GM18907 (cell line): ENCODE measurements around the gene CSPG4.
"Not testable (repeated sequence)": the region's sequence is repeated elsewhere in the genome, so short reads cannot be mapped to it uniquely, and the experiment has no call there.

Experiments
- ATAC-seq: cut with Tn5 transposase; IDR thresholded peaks from one replicate; pipeline ENCODE4 v1.9.1; 2021; ENCODE audit warnings: mild to moderate bottlenecking, moderate library complexity; ENCODE audit not compliant: unreplicated experiment

CSPG4 gene

DNA sequence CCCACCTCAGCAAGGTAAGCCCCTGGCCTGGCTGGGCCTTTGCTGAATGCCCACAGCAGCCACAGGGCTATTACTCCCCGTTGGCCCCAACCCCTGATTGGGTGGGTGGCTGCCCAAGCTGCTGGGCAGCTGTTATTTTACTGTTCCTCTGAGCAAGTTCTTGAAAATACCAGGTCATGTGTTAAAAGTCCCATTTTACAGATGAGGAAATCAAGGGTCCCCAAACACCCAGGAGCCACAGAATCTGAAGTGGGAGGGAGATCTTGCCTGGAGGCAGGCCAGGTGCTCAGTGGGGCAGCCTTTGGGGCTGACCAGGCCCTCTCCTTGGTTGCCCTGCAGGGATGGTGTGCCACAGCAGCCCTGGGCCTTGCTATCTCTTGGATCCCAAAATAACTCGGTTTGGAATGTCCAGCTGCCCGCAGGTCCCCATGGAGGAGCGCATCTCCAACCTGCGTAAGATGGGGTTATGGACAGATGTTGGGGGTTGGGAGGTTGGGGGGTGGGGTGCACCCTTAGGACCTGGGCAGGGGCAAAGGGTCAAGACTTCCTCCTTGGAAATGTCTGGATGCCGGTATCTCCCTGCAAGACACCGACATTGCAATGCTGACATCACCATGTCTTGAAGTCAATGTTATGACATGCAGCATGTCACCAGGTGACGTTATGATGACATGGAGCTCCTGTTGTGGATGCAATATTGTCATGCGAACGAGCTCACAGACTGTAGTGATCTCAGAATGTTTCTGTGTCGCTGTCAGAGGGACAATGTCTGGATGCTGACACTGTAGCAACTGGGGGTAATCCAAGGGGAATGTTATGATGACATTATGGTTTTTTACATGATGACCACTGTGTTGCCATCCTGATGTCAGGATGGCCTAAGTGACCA is 13.3 kb upstream of the CSPG4 start:
- ATAC-seq: no peak

DNA sequence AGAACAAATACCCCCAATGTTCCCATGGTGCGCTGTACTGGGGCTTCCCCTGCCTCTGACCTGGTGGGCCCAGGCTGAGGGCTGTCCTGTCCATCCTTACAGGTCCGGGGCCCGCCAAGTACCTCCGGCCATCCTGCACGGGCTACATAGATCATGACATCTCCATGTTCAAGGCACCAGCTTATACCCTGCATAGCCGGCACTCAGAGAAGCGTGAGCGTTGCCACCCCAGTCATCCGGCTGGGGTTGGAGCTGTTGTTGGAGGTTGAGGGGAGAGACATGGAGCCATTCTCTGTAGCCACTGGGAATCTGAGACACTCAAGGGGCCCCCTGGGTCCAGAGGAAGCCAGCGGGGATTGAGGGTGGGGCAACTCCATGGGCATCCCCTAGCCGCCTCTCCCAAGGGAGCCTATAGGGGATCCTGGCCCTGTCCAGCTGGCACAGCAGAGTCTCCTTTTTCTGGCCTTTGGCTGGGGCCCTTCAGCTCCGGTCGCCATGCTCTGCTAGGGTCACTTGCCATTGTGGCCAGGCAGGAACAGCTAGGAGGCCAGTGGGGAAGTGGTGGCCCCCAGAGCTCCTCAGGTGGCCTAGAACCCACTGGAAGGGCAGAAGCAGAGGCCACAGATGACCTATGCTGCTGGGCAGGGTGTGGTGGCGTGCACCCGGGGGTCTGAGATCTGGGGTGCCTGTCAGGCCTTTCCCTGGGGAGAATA is 12.5 kb upstream of the CSPG4 start:
- no peak for ATAC-seq

DNA sequence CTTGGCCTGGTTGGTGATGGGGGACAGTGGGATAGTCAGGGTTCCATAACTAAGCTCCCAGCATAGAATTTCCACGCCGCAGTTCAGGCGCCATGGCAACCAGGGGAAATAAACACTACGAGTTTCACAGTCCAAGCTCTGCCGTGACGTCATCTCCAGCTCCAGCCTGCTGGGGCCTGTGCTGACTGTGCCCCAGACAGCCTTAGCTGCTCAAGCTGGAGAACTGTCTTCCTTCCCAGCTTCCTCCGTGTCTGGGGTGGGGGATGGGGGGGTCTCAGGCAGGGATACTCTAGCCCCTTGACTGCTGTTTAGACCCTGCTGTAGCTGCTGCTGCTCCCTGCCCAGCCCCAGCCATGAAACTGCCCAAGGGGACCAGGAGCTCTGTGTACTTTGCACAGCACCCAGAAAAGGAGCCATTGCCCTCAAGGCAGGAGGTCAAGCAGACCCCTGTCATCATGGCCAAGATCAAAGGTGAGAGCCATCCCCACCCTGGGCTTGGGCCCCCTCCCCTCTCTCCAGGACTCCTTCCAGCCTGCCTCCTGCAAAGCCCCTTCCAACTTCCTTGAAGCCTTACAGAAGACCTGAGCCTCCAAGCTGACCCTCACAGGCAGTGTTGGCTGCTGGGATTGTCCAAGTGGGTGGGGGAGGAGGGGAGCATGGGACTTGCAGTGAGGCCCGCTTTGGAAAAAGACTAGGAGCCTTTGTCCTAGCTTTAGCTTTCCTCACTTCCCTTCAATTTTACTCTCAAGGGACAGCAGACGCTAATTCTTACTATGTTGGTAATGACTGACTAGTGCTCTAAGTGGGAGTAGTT is 11.4 kb upstream of the CSPG4 start:
- peak; percentile 45 for ATAC-seq

DNA sequence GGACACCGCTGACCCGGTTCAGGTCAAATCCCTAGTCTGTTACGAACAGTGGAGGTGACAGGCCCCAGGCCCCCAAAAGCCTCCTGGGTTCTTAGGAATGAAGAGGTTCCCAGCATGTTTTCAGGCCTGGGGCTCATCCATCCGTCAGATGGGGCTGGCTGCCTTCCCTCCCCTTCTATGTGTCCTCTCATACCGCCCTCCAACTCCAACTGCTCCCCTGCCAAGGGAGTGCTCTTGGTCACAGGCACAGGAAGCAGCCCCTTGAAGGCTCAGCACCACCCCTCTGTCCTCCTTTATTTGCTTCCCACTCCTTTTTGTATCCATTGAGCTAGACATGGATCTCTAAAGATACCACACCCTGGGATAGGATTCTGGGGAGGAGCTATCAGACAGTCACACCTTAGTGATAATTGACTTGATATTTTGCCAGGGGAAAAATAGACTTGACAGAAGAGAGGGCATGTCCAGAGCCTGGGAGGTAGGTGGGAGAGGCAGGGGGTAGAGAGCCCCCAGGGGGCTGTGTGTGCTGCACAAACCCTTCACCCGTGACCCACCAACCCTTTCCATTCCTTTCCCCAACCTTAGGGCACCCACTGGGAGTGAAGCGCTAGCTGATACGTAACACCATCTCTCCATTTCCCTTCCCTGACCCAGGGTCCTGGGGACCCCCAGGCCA is 10.7 kb upstream of the CSPG4 start:
- ATAC-seq: no peak

DNA sequence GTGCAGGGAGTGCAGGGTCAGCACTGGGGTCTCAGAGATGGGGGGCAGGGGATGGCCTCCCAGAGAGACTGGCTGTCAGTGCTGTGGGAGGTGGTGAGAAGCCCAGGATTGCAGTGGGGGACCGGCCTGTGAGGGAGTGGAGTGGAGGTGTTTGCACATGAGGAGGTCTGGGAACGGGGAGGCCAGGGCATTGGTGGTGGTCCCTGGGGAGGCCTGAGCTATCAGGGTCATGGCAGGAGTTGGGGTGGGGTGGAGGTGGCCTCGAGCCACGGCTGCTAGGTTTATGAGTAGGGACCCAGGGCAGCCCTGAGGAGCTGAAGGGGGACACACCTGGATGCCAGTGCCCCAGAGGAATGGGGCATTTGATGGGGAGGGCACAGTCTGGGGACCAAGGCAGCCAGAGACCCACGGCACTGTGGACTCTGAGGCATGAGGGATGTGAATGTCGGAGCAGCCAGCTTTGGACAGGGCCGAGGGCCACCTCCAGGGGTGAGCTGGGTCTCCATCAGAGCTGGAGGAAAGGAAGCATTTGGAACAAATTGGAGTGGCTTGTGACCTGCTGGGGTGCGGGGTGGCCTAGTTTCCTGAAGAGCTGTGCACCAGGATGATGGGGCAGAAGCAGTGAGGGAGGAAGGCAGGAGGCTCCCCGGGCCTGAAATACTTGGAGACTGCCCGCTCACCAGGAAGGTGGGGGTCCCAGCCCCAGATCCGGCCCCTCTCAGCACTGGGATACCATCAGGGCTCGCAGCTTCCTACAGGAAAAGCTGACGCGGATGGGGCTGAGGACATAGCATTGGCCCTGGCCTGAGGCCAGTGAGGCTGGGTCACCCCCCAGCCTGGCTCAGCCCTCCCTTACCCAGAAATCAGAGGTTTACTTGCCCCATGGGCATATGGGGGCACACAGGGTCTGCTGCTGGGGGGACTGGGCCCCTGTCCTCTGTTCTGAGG is 9.5 kb upstream of the CSPG4 start:
- no peak for ATAC-seq

DNA sequence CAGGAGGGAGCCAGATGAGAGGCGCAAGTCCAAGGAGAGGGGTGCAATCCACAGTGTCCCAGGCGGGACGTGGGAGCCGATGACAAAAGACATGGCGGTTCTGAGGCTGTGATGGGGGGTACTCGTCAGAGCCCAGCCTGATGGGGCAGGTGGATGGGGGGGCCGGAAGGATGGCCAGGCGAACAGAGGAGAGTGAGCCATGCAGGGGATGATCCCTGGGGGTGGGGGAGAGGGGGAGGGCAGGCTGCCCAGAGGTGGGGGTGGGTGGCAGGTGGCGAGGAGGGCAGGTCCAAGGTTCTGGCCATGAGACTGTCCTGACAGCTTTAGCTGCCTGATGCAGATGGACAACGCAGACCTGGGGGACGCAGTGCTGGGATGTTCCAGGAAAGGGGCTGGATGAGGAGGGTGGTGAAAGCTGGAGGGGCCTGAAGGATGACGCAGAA is 8.9 kb upstream of the CSPG4 start:
- no peak for ATAC-seq

DNA sequence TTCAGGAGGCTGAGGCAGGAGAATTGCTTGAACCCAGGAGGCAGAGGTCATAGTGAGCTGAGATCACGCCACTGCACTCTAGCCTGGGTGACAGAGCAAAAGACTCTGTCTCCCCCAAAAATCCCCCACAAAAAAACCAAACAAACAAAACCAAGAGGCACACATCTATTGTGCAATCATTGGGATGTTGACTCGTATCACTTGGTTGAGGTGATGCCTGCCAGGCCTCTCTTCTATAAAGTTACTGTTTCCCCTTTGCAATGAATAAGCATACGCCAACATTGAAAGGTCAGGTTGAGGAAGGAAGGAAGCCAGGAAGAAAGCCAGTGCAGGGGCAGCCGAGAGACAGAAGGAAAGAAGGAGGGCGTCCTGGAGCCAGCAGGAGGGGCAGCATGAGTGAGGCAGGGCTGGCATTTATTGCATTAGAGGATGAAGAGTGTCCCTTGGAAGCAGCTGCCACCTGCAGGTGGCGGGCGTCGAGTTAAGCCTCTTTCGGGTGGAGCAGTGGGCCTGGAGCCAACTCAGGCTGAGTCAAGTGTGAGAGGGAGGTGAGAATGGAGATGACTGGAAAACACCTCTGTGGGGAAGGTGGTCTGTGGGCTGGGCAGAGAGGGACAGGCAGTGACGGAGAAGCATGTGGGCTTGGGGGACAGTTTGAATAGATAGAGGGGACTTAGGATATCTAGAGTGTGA is 8.3 kb upstream of the CSPG4 start:
- ATAC-seq: no peak

DNA sequence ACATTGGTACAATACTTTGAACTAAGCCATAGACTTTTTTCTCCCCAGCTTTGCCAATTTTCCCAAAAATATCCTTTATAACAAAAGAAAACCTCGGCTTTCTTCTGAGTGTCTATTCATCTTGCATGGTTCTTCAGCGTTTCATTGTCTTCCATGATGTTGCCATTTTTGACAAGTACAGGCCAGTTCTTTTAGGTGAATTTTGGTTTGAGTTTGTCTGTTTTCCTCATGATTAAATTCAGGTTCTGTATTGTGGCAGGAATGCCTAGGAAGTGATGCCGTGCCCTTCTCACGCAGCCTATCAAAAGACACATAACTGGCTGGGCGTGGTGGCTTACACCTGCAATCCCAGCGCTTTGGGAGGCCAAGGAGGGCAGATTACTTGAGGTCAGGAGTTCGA is 7.6 kb upstream of the CSPG4 start:
- no peak for ATAC-seq

DNA sequence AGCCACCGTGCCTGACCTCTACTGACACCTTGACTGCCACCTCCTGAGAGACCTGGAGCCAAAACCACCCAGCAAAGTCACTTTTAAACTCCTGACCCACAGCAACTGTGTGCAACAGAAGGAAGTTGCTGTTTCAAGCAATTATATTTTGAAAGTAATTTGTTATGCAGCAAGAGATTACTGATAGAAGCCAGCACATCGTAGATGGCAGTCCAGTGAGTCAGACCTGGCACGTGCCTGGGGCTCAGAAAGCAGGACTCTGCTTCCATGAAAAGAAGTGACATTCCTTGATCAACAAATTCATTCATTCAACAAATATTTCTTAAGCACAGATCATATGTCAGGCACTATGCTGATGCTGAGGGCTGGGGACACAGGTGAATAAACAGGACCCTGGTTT is 5.7 kb upstream of the CSPG4 start:
- ATAC-seq: no peak

DNA sequence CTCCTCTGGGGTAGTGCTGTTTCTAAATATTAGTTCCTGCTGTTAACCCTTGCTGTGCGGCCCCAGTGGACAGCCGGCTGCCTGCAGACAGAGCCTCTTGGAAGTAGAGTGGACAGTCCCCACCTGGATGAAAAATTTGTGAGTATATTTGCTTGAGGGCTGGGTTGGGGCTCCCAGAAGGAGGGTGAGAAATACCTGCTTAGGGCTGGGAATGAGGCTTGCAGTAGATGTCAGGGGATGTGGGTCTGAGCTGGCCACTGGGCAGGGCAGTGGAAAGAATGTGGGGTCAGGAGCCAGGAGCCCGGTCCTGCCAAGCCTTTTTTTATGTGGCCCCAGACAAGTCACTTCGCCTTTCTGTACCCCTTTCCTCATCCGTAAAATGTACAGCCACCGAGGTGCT is 4.4 kb upstream of the CSPG4 start:
- ATAC-seq: not testable (repeated sequence)

DNA sequence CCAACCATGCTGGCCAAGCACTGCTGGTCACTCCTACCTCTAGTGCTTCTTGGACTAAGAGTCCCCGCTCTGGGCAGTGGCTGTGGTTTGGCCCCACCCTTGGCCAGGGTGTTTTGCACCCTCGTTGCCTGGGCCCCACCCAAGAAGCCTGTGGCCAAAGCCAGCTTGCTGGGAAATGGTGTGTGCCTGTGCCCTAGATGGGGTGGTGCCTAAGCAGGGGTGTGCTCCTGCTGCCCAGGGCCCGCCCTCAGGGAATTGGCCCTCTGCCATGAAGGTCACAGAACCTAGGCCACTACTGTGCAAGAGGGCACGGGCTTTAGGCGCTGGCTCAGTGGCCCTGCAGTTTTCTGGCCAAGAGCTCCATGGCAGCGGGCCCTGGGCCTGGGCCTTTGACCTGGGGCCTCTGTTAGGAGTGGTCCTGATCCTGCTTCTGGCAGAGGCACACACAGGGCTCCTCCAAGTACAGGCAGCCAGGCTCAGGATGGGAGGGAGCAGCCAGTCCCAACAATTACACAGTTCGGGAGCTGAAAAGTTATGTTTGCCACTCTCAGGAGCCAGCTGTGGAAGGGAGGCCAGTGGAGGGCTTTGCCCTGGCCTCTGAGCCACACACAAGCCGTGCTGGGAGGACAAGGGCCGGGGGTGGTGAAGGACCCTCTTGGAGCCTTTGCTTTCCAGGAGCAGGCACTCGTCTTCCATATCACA is 3.8 kb upstream of the CSPG4 start:
- not testable (repeated sequence) for ATAC-seq

DNA sequence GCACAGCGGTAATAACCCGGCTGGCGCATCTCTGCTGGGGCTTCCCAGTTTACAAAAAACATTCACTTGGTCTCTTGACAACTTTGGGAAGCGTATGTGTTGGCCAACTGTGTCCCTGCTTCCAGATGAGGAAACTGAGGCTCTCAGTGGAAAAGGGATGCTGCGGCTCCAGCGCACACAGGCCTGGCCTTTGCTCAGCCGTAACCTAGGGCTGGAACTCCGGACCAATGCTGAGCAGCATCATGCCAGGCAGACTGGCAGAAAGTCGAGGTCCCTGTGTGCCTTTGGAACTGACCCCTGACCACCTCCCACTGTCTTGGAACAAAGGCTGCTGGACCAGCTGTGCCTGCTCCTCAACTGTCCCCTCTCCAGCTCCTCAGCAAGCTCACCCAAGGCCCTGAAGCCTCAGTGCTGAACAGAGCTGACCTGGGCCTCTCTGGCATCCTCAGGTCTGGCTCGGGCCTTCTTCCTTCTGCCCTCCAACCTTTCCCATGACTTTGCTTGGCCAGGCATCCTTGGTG is 2.7 kb upstream of the CSPG4 start:
- not testable (repeated sequence) for ATAC-seq

DNA sequence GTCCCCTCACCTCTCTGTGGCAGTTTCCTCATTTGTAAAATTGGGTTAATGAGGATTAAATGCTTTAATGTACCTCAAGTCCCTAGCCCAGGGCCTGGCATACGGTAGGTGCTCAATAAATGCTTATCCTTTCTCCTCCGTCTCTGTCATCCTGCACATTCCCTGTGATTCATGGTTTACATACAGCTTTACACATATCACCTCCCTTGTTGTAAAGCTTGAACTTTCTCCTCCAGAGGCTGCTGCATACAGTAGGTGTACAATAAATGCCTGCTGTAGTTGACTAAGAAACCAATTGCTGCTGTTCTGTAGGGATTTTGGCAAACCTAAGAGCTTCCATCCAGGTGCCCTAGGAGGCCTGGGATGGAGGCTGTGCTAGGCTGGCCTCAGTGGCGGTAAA is 1.5 kb upstream of the CSPG4 start:
- no peak for ATAC-seq

DNA sequence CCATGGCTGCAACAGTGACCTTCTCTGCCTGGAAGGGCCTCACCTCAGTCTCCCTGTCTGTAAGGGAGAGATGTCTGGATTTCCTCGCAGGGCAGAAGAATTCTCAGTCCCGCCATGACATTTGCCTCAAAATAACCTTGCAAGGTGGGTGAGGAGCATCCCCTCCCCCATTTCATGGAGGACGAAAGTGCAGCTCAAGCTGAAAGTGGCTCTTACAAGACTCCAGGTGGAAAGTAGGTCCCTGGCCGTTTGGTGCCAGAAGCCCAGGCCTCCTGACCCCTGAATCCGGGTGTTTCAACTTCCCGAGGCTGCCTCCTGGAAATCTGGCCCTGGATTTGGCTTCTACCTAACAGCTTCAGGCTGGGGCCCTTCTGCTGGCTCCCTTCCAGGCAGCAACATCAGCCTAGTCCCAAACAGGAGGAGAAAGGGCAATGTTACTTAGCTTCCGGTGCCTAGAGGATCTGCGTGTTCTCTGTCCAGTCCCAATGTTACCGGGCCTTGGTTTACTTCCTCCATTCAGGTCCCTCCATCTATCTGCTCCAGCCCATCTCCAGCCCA is 769 bp upstream of the CSPG4 start:
- no peak for ATAC-seq

DNA sequence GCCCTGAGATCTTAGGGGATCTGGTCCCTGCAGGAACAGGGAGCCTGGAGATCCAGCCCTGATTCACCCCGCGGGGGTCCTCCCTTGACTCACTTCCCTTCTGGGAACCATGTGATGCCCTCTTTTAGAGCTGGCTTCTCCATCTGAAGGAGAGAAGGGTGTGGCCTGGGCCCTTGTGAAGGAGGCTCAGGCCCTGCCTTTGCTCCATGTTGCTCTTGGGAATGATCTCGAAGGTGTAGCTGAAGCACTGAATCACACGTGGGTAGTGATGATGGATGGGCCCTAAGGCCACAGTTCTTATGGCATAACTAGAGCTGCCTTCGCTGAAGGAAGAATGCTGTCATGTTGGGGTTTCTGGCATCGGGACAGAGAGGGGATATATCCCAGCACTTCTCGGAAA is 1.2 kb downstream of the CSPG4 start:
- ATAC-seq: not testable (repeated sequence)

DNA sequence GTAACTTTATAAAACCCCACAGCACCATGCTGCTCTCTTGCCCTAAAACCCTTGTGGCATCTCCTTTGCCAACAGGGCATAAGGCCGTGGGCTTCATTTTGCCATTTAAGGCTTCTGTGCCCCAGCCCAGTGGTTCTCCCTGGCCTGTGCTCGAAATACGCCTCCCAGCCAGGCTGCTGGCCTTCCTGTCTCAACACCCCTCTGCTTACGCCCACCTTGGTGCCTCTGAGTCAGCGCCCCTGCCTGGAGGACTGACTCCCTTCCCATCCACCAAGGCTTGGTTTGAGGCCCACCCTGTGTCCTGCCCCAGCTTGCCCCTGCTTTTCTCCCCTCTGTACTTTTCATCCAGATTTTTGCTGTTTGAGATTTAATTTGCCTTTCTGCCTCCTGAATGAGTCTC is 1.8 kb downstream of the CSPG4 start:
- not testable (repeated sequence) for ATAC-seq

DNA sequence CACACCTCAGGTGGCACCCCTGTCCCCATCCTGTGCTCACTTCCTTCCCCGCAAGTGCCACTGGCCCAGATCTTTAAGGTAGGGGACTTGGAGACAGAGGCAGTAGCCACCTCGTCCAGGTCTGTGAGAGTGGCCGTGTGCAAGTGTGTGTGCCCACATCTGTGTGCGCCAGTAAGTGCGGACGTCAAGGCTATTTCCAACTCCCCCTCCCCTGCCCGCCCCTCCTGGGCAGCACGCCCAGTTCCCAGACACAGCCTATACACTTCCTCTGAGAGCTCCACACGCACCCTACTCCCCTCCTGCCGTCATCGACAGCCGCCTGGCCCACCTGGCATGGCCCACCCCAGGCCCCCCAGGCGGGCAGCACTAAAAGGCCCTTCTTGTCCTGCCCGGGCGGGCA is 3.2 kb downstream of the CSPG4 start:
- not testable (repeated sequence) for ATAC-seq

DNA sequence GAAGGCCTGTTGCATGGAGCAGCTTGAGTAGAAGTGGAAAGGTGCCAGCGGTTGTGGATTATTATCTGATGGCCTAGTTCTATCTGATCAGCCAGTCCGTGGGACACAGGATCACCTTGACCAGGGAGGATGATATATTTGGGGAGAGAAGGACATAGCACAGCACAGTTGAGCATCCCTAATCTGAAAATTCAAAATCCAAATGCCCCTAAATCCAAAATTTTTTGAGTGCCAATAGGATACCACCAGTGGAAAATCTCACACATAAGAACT is 6.0 kb downstream of the CSPG4 start:
- no peak for ATAC-seq
